SK-N-MC (cell line): ENCODE measurements around the gene RHBDD1.
A peak's percentile ranks its signal among the peaks of the same experiment; 100 is the strongest.

Source experiments
- DNase-seq: peaks from one replicate; pipeline ENCODE4 v3.0.0-alpha.2; 2011; ENCODE audit warnings: low read depth, low spot score
- H3K27ac ChIP-seq: fragments of 200-600 bp; sonication (generic); 2 replicates; pipeline ENCODE4 v1.5.1; 2016; ENCODE audit warnings: mixed run types
- H3K36me3 ChIP-seq: fragments of 200-600 bp; sonication (generic); 2 replicates; pipeline ENCODE4 v1.6.1; 2017; ENCODE audit warnings: antibody characterized with exemption, low read length, mixed read lengths; ENCODE audit not compliant: insufficient read depth
- H3K4me3 ChIP-seq: fragments of 200-600 bp; sonication (generic); 2 replicates; pipeline ENCODE4 v1.5.1; 2016
- H3K9ac ChIP-seq: fragments of 200-600 bp; sonication (generic); 2 replicates; pipeline ENCODE4 v1.8.0; 2017; ENCODE audit warnings: mixed run types, mixed read lengths; ENCODE audit not compliant: insufficient read length
- H3K9me3 ChIP-seq: fragments of 200-600 bp; sonication (generic); 2 replicates; pipeline ENCODE4 v1.6.1; 2017; ENCODE audit warnings: low read depth, mild to moderate bottlenecking, antibody characterized with exemption, low read length, moderate library complexity, mixed read lengths
- EZH2 ChIP-seq: fragments of 200-600 bp; sonication (generic); IDR thresholded peaks from one replicate; pipeline ENCODE4 v1.6.1; 2017; ENCODE audit warnings: antibody characterized with exemption
- FOXP2 ChIP-seq: optimal IDR thresholded peaks from 2 replicates; pipeline ENCODE3; 2011; ENCODE audit warnings: mild to moderate bottlenecking, moderate library complexity; ENCODE audit not compliant: insufficient read depth; ENCODE audit errors: extremely low read length, control extremely low read depth
- POLR2AphosphoS5 ChIP-seq: IDR thresholded peaks from 2 replicates; pipeline ENCODE4 v1.6.1; 2012; ENCODE audit warnings: mild to moderate bottlenecking, low read depth, low read length, borderline replicate concordance

Gene RHBDD1

DNA sequence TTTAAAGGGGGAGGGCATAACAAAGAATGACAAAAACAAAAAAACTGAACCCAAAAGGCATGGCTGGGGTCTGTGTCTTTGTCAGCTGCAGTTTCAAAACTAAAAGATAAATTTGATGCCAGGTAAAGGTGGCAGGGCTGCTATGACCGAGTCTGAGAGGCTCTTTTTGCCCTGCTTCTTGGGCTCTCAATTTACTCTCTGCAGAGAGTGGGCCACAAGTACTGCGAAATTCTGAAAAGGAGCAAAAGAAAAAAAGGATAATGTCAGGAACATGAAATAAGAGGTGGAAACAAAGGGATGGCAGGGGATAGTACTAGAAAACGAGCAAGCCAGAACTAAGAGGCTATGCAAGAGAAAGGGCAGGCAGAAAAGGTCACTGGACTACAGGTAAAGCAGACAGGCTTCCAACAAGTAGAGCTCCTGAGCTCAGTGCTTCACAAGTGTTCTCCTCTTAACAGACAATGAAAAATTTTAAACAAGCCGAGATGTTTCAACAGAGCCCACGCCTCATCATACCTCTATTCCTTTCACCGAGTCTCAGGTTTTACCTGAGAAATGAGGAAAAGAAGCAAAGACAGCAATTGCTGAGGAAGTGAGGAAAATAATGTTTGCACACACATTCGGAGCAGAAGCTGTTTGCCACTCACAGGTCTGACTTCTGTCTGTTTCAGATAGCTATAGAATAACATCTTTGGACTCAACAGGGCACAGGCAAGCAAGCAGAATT is 43.5 kb upstream of the RHBDD1 start:
- Histone ChIP-seq H3K36me3 (peaks cover 12% of the 10 kb centered on the region), H3K27ac (0 out of 2 replicates have a peak overlapping the region, but pooled peaks have one; percentile 61)
- DNase-seq, result no peak

DNA sequence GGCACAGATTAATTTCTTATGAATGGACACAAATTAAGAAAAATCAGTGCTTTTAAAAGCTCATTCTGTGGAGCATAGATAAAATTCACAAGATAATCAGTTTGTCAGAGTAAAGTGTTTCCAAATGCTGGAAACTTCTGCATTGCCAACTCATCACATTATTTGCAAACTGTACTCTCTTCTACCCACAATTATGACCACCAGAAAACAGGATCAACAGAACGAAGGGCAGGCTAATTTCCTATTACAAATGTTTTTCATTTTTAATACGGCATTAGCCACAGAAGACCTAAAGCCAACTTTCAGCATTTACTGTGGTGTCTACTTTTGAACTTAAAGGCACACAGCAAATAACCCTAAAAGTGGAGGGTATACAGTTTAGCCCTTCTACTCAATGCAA is 42.2 kb upstream of the RHBDD1 start:
- DNase-seq, result no peak
- no peak for TF ChIP-seq POLR2AphosphoS5
- TF ChIP-seq FOXP2, result no peak
- Histone ChIP-seq H3K4me3 (peak overlapping the region; percentile 91), H3K9ac (peak overlapping the region; percentile 68), H3K36me3 (peaks cover 14% of the 10 kb centered on the region), H3K9me3 (no peaks in the 10 kb centered on the region), H3K27ac (0 out of 2 replicates have a peak overlapping the region, but pooled peaks have one; percentile 75)

More for the DNA sequence above, 43.5 kb upstream of the RHBDD1 start:
- H3K4me3 ChIP-seq, result peak overlapping the region; percentile 91
- peak overlapping the region; percentile 88 for H3K9ac ChIP-seq
- H3K9me3 ChIP-seq, result no peaks in the 10 kb centered on the region
- no peak for TF ChIP-seq EZH2

DNA sequence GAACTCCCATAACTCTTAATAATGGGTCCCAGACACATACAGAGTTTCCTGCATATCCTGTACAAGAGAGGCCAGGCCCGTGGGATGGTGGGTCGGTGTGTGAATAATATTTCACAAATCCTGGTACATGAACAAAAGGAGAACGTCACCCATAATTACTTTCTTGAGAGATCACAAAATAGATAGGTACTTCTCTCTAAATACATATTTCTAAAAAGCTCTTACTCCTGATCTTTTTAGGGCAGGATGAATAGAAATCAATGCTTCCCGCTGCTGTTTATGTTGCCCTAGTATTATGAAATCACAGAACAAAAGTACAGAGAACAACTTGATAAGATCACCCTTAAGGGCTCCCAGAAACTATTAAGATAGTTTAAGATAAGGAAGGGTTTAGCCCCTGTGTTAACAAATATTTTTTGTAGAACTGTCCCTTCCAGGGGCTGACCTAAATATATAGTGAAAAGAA is 41.6 kb upstream of the RHBDD1 start:
- peak overlapping the region; percentile 68 for H3K9ac ChIP-seq
- peak overlapping the region; percentile 75; the same call in 1 of the 2 replicates for H3K27ac ChIP-seq
- TF ChIP-seq POLR2AphosphoS5, result no peak
- no peak for TF ChIP-seq FOXP2
- TF ChIP-seq EZH2, result no peak
- H3K4me3 ChIP-seq, result peak overlapping the region; percentile 91
- no peaks in the 10 kb centered on the region for H3K9me3 ChIP-seq
- no peak for DNase-seq
- H3K36me3 ChIP-seq, result peaks cover 14% of the 10 kb centered on the region

DNA sequence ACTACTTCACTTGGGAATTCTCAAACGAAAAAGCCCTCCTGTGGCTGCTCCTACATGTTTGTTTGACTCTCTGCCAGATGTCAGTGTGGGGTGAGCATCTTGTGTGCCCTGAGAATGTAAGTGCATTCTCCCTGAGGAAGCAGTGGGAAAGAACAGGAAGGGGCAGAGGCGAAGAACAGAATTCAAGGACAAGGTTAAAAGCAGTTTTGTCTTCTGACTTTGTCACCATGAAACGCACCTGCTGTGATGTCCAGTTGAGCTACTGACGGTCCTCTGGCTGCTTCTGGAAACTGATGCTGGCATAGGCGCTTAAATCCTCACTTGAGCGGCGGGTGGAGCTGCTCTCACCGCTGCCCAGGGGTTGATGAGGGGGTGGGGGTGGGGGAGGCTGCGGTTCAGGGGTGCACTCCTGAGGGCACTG is 41.1 kb upstream of the RHBDD1 start:
- DNase-seq, result no peak
- no peak for TF ChIP-seq EZH2
- TF ChIP-seq POLR2AphosphoS5, result no peak
- no peak for TF ChIP-seq FOXP2
- Histone ChIP-seq H3K27ac (peak overlapping the region; percentile 75; the same call in 1 of the 2 replicates), H3K9ac (peak overlapping the region; percentile 68), H3K4me3 (peak overlapping the region; percentile 91), H3K36me3 (peaks cover 14% of the 10 kb centered on the region), H3K9me3 (no peaks in the 10 kb centered on the region)

GRCh38 chr2:226795281-226796011 is 40.4 kb upstream of the RHBDD1 start:
- no peaks in the 10 kb centered on the region for H3K9me3 ChIP-seq
- no peak for DNase-seq
- no peak overlapping the region for H3K27ac ChIP-seq
- H3K4me3 ChIP-seq, result peak overlapping the region; percentile 91
- H3K9ac ChIP-seq, result no peak overlapping the region
- TF ChIP-seq FOXP2, result no peak
- TF ChIP-seq EZH2, result no peak
- TF ChIP-seq POLR2AphosphoS5, result no peak
- peaks cover 14% of the 10 kb centered on the region for H3K36me3 ChIP-seq

DNA sequence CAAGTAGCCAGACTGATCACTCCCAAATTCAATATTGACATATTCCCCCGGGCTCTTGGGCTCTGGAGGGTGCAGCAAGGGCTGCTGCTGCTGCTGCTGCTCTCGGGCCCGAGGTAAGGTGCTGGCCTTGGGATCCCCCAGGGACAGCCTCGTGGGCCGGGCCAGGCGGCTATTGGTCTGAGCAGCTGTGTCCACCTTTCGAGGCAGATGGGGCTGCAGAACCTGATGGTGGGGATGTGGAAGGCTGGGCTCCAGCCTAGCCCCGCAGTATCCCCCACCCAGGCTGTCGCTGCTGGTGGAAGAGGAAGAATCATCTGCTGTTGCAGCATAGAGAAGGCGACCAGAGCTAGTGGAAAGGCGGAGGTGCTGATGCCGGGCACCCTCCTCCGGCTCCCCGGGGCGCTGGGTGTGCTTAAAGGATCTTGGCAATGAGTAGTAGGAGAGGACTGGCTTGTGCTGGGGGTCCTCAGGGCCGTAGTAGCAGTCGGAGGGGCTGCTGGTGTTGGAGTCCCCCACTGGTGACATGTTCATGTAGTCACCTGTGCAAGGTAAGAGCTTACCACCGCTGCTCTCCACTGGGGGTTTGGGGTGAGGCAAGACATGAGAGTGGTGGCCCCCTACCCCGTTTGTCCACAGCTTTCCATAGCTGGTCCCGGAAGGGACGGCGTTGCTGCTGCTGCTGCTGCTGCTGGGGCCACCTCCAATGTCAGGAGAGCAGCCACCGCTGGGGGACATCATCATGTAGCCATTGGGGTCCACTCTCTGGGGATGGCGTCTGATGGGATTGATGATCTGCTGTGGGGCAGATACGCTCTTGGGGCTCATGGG is 39.6 kb upstream of the RHBDD1 start:
- no peak overlapping the region for H3K9ac ChIP-seq
- no peak for TF ChIP-seq POLR2AphosphoS5
- TF ChIP-seq EZH2, result no peak
- TF ChIP-seq FOXP2, result no peak
- no peak for DNase-seq
- no peak overlapping the region for H3K27ac ChIP-seq
- H3K36me3 ChIP-seq, result peaks cover 14% of the 10 kb centered on the region
- no peaks in the 10 kb centered on the region for H3K9me3 ChIP-seq
- peak overlapping the region; percentile 91 for H3K4me3 ChIP-seq

- TF ChIP-seq EZH2 (no peak), FOXP2 (no peak), POLR2AphosphoS5 (no peak)
- no peak for DNase-seq
- Histone ChIP-seq H3K4me3 (peak overlapping the region; percentile 91), H3K9ac (no peak overlapping the region), H3K9me3 (no peaks in the 10 kb centered on the region), H3K27ac (no peak overlapping the region), H3K36me3 (peaks cover 14% of the 10 kb centered on the region)
Observed at GRCh38 chr2:226796840-226797288, 39.0 kb upstream of the RHBDD1 start.
